Ascending aorta (tissue), 2 donors: ENCODE results near the gene MRPS35. TPM values are rescaled to one million over a fixed set of nuclear protein-coding genes. Genes with fewer than 3 reads are reported as not detected.

Experiments used
- DNase-seq, 2 donors: peaks; one replicate each; pipeline ENCODE4 v3.0.0-alpha.2; 2019; ENCODE audit warnings: low spot score in 2 of 2
- H3K27ac ChIP-seq, 2 donors: fragments of 200-600 bp; sonication (generic); one replicate each; pipeline ENCODE4 v1.5.1; 2016 to 2017; ENCODE audit warnings: mild to moderate bottlenecking in 1 of 2
- H3K27me3 ChIP-seq: fragments of 200-600 bp; sonication (generic); one replicate; pipeline ENCODE4 v1.5.1; 2017
- H3K36me3 ChIP-seq, 2 donors: fragments of 200-600 bp; sonication (generic); one replicate each; pipeline ENCODE4 v1.5.1; 2016
- H3K4me1 ChIP-seq, 2 donors: fragments of 200-600 bp; sonication (generic); one replicate each; pipeline ENCODE4 v1.5.1; 2016 to 2017; ENCODE audit warnings: mild to moderate bottlenecking in 1 of 2
- H3K4me3 ChIP-seq, 2 donors: fragments of 200-600 bp; sonication (generic); one replicate each; pipeline ENCODE4 v1.5.1; 2016 to 2017; ENCODE audit warnings: mild to moderate bottlenecking in 1 of 2
- H3K9me3 ChIP-seq, 2 donors: fragments of 200-600 bp; sonication (generic); one replicate each; pipeline ENCODE4 v1.5.1; 2016
- CTCF ChIP-seq, 3 experiments: fragments of 200-600 bp in 2 of 3; fragments of 450-650 bp in 1 of 3; sonication (generic) in 2 of 3; IDR thresholded peaks; one replicate each; pipeline ENCODE4 v1.5.1; 2016 to 2019; ENCODE audit warnings: antibody characterized with exemption in 3 of 3, mild to moderate bottlenecking in 1 of 3, moderate library complexity in 1 of 3
- intact Hi-C: fragments of 100-400 bp; cut with DNase I; formaldehyde crosslinking; loops from one replicate; pipeline ENCODE4 v1.15.1; 2023
- total RNA-seq: library from RNA; depleted of rRNA; stranded (reverse); fragments of >200 nt; gene quantifications from one replicate; pipeline ENCODE4 v1.1.0, GENCODE V29; 2016

MRPS35 gene
- total RNA-seq, 1 donor from 2014 or later = 2.7 TPM

DNA sequence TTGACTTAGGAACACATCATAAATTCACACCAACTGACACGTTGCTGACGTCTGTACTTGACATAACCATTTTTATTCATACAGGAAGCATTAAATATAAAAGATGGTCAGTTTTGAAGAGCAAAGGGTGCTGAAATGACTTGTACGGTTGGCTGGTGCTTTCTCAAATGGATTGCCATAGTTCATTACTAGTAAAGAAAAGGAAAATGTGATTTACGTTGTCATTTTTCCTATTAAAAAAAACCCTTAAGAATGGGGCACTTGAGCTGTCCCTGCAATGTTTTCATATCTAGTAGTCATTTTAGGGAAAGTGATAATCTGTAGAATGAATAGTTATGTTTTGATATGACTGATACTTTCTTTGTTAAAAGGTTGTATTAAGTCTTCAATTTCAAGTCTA lies 91.9 kb downstream of the MRPS35 start:
- Histone ChIP-seq H3K4me3 (no peak overlapping the region), H3K27ac (peak overlapping the region; percentile 73 to 77), H3K4me1 (peaks cover 0 to 27% of the 10 kb centered on the region in 2 donors), H3K36me3 (peaks cover 20 to 27% of the 10 kb centered on the region in 2 donors), H3K27me3 (no peaks in the 10 kb centered on the region), H3K9me3 (no peaks in the 10 kb centered on the region)
- intact Hi-C loops = no loop called here
- TF ChIP-seq CTCF (IDR thresholded peaks at IDR 0.05) = no peak
- DNase-seq = peak in 1 of 2 donors; percentile 21

DNA sequence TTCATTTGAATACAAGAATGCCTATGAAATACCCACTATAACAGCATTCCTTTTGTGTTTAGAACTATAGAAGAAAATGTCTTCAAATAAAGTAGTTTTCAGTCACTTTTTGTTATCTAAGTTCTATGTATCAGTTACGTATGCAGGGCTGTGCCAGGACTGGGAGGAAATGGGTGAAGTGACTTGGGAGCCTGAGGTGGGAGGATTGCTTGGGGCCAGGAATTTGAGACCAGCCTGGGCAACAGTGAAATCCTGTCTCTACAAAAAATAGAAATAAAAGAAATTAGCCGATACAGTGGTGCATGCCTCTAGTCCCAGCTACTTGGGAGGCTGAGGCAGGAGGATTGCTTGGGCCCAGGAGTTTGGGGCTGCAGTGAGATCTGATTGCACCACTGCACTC lies 92.3 kb downstream of the MRPS35 start:
- peaks cover 16 to 23% of the 10 kb centered on the region in 2 donors for H3K36me3 ChIP-seq
- H3K4me3 ChIP-seq = no peak overlapping the region
- H3K9me3 ChIP-seq = no peaks in the 10 kb centered on the region
- peak overlapping the region; percentile 73 to 77 for H3K27ac ChIP-seq
- intact Hi-C loops = no loop called here
- H3K4me1 ChIP-seq = peaks cover 0 to 27% of the 10 kb centered on the region in 2 donors
- DNase-seq = peak in 1 of 2 donors; percentile 55
- TF ChIP-seq CTCF (IDR thresholded peaks at IDR 0.05) = no peak
- no peaks in the 10 kb centered on the region for H3K27me3 ChIP-seq

DNA sequence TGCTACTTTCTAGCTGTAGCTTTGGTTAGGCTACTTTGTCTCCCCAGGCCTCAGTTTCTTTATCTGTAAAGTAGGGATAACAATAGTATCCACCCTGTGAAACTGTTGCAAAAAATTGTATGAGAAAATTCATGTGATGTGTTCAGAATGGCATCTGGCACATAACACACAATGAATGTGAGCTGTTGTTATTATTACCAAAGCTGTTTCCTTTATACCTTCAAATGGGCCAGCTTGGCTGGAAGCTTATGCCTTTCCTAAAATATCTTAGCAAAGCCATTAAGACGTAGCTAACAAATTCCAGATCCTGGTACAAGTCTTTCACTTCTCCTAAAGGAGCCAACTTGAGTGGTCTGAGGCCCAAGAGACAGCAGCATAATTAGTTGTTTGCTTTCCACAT lies 94.6 kb downstream of the MRPS35 start:
- intact Hi-C loops = no loop called here
- Histone ChIP-seq H3K27me3 (no peaks in the 10 kb centered on the region), H3K36me3 (peaks cover 0 to 3% of the 10 kb centered on the region in 2 donors), H3K4me3 (no peak overlapping the region), H3K9me3 (no peaks in the 10 kb centered on the region), H3K27ac (peak overlapping the region; percentile 73 to 77), H3K4me1 (peaks cover 0 to 41% of the 10 kb centered on the region in 2 donors)
- no peak for TF ChIP-seq CTCF (IDR thresholded peaks at IDR 0.05)
- no peak for DNase-seq

Other genes with a start within 250 kb of the MRPS35 start
- 56.4 TPM for gene PPFIBP1, start 186.6 kb upstream of the MRPS35 start, total RNA-seq
- gene REP15, start 14.4 kb upstream of the MRPS35 start, total RNA-seq = not detected
- 36.7 TPM for gene KLHL42, start 69.4 kb downstream of the MRPS35 start, total RNA-seq
- gene MANSC4, start 69.4 kb downstream of the MRPS35 start, total RNA-seq = not detected